Urinary bladder (tissue), 4 donors: ENCODE data around the gene KRT75. TPM values are rescaled to one million over a fixed set of nuclear protein-coding genes. Genes with fewer than 3 reads are reported as not detected.
"Not testable (repeated sequence)": the region's sequence is repeated elsewhere in the genome, so short reads cannot be mapped to it uniquely, and the experiment has no call there.

Experiments used
- DNase-seq: peaks from one replicate; pipeline ENCODE4 v3.0.0-alpha.2; 2015; ENCODE audit errors: extremely low spot score
- H3K27ac ChIP-seq: one replicate; pipeline ENCODE4 v1.5.1; 2013; ENCODE audit warnings: low read depth, mild to moderate bottlenecking, moderate library complexity
- H3K36me3 ChIP-seq: one replicate; pipeline ENCODE4 v1.6.1; 2013; ENCODE audit warnings: mild to moderate bottlenecking, moderate library complexity; ENCODE audit not compliant: insufficient read depth
- H3K4me1 ChIP-seq: one replicate; pipeline ENCODE4 v1.6.1; 2013; ENCODE audit warnings: mild to moderate bottlenecking, moderate library complexity; ENCODE audit not compliant: insufficient read depth
- H3K4me3 ChIP-seq: one replicate; pipeline ENCODE4 v1.5.1; 2013; ENCODE audit warnings: low read depth, low read length
- WGBS: extraction: QIAGEN DNeasy Blood & Tissue Kit; methylation state at CpG from one replicate; pipeline ENCODE4 v1.1.7; 2013; 5-methylcytosine and 5-hydroxymethylcytosine counted together
- polyA plus RNA-seq: library from polyadenylated mRNA; stranded (reverse); fragments of 200-250 nt; gene quantifications from one replicate; pipeline ENCODE4 v1.2.3, GENCODE V29; 2013
- total RNA-seq: library from RNA; depleted of rRNA; stranded (reverse); fragments of >200 nt; gene quantifications from one replicate; pipeline ENCODE4 v1.2.3, GENCODE V29; 2014
- donor health status: healthy with polysubstance abuse.
- donor health status: healthy.

Gene KRT75
- total and polyA plus RNA-seq, 2 donors: not detected

DNA sequence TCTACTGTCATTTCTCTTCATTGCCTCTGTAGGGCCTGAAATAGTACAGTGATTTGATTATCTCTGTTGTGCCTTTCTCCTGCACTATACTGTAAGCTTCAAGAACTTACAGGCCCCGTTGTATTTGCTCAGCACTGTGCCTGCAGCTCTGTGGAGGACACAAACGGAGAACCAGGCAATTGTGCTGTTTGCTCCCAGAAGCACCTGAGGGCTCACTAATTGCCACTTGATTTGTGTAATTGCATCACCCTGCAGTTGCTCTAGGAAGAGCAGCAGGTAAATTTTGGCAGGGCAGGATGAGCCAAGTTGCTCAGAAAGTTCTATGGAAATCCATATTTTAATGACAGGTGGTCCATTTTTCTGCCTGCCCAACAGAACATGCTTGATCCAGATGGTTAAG lies 16.4 kb downstream of the KRT75 start:
- WGBS: 89% methylated on average over 2 of the region's 2 CpGs
- H3K27ac ChIP-seq: no peak overlapping the region

DNA sequence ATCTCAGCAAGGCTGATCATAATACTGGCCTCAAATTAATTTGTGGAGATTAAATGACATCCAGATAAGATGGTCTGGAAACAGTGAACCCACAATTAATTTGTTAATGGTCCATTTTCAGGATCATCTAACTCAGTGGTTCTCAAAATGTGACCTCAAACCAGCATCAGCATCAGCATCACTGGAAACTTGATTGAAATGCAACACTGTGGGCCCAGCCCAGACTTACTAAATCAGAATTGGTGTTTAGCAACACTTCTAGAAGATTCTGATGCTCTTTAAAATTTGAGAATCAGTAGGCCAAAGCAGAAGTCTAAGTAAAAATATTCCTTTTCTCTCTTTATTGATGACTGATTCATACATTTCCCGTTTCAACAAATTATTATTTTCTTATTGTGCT lies 17.4 kb downstream of the KRT75 start:
- no peak for DNase-seq
- WGBS: 88% methylated on average over 1 of the region's 1 CpG
- H3K27ac ChIP-seq: peak overlapping the region; percentile 17
- no peak overlapping the region for H3K4me3 ChIP-seq
- no peaks in the 10 kb centered on the region for H3K36me3 ChIP-seq
- H3K4me1 ChIP-seq: no peaks in the 10 kb centered on the region

More for the DNA sequence above, 16.4 kb downstream of the KRT75 start:
- H3K36me3 ChIP-seq: no peaks in the 10 kb centered on the region
- H3K4me3 ChIP-seq: no peak overlapping the region
- DNase-seq: no peak
- no peaks in the 10 kb centered on the region for H3K4me1 ChIP-seq

DNA sequence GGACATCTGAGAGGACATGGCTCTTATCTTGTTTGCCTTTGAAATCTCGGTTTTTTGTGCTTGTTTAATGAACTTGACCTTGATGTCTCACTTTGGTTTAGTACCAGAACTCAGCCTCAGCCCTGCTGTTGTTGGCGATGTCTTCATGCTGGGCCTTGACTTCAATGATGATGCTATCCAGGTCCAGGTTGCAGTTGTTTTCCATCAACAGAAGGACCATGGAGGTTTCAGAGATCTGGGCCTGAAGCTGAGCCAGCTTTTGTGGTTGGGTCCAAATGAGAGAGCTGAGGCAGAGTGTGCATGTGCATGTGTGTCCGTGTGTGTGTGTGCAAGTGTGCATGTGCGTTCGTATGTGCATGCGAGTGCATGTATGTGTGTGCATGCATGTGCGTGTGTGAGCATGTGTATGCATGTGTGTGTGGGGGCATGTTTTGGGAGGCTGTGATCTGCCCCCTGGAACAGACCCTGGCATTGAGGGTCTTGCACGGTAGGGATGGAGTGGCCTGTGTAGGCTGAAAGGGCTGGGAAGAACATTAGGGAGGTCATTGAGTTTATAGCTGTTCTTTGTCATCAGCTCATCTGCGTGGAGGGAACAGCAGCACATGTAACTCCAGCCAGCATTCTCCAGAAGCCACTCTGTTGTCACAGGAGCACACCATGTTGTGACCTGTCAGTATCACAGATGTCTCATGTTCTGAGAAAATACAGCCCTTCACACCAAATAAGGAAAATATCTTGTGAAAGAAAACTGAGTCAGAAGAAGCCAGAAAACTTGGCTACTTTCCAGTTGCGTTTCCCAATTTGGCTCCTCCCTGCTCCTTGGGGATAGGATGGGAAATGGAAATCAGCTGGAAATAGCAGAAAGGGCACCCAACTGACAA lies 18.1 kb downstream of the KRT75 start:
- Histone ChIP-seq H3K4me3 (no peak overlapping the region), H3K4me1 (no peaks in the 10 kb centered on the region), H3K27ac (no peak overlapping the region), H3K36me3 (no peaks in the 10 kb centered on the region)
- WGBS: 58% methylated on average over 10 of the region's 10 CpGs
- no peak for DNase-seq

DNA sequence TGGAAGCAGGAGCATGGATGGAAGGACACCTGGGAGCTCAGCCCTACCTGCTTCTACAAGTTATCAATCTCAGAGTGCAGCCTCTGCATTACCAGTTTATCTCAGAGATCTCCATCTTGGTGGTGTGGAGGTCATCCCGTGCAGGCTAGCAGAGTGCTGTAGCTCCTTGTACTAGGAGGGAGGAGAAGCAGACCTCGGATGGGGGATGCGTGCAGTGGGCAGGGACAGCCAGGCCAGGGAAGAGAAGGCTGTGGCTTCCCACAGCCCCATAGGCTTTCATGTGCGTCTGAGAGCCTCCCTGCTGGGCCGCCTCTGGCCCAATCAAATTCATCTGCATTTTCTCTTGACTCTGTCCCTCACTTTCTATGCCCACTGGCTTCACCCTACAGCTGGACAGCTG lies 19.2 kb downstream of the KRT75 start:
- Histone ChIP-seq H3K4me1 (no peaks in the 10 kb centered on the region), H3K36me3 (no peaks in the 10 kb centered on the region), H3K4me3 (no peak overlapping the region), H3K27ac (no peak overlapping the region)
- no peak for DNase-seq
- WGBS: 91% methylated on average over 5 of the region's 5 CpGs

DNA sequence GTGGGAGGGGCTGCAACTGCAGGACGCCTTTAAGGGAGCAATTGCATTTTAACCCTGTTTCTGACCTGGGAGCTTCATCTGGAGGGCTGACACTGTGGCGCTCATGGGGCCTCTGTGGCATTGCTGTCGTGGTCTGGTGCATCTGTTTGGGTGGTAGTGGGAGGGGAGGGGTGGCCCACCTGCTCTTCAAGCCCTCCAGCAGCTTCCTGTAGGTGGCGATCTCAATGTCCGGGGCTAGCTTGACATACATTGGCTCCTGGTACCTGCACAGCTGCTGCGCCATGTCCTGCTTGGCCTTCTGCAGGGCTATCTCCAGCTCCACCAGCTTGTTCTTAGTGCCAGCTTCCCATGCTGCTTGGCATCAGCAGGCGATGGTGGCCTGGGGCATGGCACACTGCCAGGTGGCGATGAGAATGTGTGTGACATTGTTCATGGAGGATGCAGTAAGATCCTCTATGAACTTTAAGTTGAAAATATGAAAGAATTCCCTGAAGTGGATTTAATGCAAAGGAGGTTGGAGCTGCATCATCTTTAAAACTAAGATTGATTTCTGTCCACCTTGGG lies 20.3 kb downstream of the KRT75 start:
- no peak overlapping the region for H3K27ac ChIP-seq
- 80% methylated on average over 8 of the region's 8 CpGs for WGBS
- H3K4me1 ChIP-seq: no peaks in the 10 kb centered on the region
- no peaks in the 10 kb centered on the region for H3K36me3 ChIP-seq
- H3K4me3 ChIP-seq: no peak overlapping the region
- no peak for DNase-seq

DNA sequence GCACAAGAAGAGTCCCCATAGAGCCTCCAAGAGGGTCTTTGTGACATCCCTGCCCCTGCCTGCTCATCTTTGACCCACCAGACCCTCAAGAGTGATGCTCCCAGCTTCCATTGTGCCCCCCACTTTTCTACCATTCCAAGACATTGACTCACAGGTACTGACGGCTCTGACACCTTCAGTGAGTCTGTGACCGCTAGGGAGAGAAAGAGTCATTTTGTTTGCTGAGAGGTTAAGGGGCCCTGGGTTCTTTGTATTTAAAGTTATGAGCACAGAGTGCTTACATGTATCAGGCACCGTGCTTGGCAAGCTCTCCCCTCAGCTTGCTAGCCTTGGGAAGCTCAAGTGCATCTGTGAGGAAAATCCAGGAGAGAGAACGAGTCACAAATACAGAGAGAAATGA lies 21.0 kb downstream of the KRT75 start:
- Histone ChIP-seq H3K36me3 (no peaks in the 10 kb centered on the region), H3K27ac (no peak overlapping the region), H3K4me3 (no peak overlapping the region), H3K4me1 (no peaks in the 10 kb centered on the region)
- DNase-seq: no peak
- WGBS: 68% methylated on average over 4 of the region's 4 CpGs

DNA sequence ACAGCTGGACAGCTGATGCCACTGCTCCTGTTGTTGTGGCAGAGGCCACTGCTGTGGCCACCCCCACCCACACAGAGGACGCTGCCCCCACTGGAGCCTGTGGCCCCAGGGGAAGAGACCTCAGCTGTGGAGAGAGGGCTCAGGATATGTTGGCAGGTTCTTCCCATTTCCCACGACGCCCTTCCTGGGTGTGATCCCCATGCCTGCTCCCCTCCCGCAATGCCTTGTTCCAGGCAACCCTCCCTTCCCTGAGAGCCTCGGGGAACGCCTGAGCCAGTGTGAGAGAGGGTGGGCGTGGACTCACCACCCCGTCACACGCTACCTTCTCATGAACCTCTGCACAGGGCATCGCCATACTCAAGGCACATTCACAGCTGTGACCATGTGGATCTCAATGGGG lies 22.4 kb downstream of the KRT75 start:
- DNase-seq: no peak
- H3K4me3 ChIP-seq: no peak overlapping the region
- H3K36me3 ChIP-seq: no peaks in the 10 kb centered on the region
- WGBS: 93% methylated on average over 10 of the region's 10 CpGs
- H3K27ac ChIP-seq: no peak overlapping the region
- H3K4me1 ChIP-seq: no peaks in the 10 kb centered on the region

DNA sequence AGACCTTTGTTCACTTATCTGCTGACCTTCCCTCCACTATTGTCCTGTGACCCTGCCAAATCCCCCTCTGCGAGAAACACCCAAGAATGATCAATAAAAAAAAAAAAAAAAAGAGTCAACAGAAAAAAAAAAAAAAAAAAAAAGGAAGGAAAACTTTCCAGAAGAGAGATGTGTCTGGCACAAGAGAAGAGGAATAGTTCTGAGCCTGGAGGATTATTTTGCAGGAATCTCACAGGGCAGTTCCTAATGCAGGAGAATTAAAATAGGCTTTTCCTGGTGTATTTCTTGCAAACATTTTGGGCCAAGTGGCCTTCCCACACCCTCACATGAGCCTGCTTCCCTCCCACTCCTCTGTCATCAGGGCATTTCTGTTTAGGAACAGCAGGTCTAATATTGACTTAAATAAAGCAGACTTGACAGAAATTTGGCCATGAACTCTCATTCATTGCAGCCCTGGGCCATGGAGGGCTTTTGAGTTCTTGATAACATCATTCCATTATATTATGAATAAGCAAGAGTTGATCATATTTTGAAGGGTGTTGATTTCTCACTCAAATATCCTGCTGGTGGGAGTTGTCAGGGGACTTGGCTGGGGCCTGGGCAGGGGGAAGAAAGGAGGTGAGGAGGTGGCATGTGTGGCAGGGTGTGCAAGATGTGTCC lies 23.5 kb downstream of the KRT75 start:
- not testable (repeated sequence) for H3K36me3 ChIP-seq, H3K4me3 ChIP-seq, H3K27ac ChIP-seq, H3K4me1 ChIP-seq, DNase-seq
- WGBS: no CpG with 5 or more reads among the region's 1 CpG

DNA sequence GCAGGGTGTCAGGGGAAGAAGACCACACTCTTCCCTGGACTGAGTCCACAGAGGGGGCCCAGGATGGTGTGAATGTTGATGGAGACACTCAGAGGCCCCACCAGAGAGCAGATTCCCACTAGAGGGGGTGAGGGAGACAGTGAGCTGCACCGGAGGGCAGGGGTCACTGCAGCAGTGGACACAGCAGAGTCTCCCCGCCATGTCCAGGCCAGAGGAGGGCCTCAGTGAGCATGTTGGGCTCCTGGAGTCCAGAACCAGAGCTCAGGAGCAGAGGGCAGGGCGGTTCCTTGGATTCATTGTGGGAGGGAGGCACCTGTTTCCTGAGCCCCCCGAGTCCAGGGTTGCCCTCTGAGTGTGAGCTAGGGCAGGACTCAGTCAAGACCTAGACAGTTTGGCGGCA lies 26.3 kb downstream of the KRT75 start:
- H3K36me3 ChIP-seq: no peaks in the 10 kb centered on the region
- no peak for DNase-seq
- H3K27ac ChIP-seq: no peak overlapping the region
- H3K4me3 ChIP-seq: no peak overlapping the region
- no peaks in the 10 kb centered on the region for H3K4me1 ChIP-seq
- 90% methylated on average over 5 of the region's 5 CpGs for WGBS

DNA sequence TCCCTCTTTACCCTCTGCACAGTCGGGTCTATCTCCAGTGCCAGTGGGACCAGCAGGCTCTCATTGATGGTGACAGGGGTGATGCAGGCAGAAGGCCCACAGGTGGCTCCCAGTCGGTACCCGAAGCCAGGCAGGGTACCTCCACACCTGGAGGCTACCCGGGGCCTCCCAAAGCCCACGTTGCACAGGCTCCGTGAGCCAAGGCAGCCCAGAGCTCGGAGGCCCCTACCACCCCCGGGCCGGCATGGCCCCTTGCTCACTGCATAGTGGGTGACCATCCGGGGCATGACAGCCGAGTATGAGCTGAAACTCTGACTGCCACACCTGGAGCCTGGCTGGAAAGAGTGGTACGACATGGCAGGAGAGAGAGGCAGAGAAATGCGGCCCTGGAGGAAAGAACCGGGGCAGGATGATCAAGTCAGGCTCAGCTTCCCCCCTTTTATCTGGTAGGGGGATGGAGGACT lies 28.2 kb downstream of the KRT75 start, which contains the start of gene KRT82:
Gene KRT82, minus strand, starts transcription at position 414 of the 464 bp plus-strand sequence. Its CDS starts 58 bp downstream, at position 356.
- 93% methylated on average over 14 of the region's 14 CpGs for WGBS
- Histone ChIP-seq H3K36me3 (no peaks in the 10 kb centered on the region), H3K27ac (no peak within 1 kb of the TSS), H3K4me1 (no peaks in the 10 kb centered on the region), H3K4me3 (no peak within 1 kb of the TSS)
- no peak for DNase-seq

DNA sequence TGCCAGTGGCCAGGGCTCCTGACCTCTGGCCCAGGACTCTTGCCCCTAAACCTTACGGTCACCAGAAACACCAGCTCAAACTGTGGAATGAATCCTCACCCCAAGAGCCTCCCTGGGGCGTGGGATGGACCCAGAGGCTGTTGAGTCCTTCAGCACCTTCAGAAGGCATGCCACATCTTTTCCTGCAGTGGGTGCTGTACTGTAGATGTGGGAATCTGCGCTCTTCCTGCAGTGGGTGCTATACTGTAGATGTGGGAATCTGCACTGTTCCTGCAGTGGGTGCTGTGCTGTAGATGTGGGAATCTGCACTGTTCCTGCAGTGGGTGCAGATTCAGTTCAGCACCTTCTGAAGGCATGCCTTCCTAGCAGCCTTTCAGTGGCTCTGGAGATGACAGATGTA lies 29.2 kb downstream of the KRT75 start:
- no peak for DNase-seq
- no peak overlapping the region for H3K27ac ChIP-seq
- no peak overlapping the region for H3K4me3 ChIP-seq
- no peaks in the 10 kb centered on the region for H3K4me1 ChIP-seq
- H3K36me3 ChIP-seq: no peaks in the 10 kb centered on the region
- WGBS: 91% methylated on average over 3 of the region's 3 CpGs

DNA sequence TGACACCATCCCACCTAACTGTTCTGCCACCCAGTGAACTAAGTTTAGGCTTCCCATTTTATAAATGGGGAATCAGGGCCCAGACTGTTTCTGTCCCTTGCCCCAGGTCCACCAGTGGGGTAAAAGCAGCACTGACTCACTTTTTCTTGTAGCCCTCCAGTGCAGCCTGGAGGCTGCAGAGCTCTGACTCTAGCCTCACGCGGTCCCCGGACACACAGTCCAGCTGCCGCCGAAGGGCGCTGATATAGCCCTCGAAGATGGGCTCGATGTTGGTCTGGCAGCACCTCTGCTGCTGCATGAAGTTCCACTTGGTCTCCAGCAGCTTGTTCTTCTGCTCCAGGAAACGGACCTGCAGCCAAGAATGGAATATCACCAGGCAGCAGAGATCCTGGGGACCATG lies 30.6 kb downstream of the KRT75 start:
- Histone ChIP-seq H3K4me1 (no peaks in the 10 kb centered on the region), H3K27ac (no peak overlapping the region), H3K36me3 (no peaks in the 10 kb centered on the region), H3K4me3 (no peak overlapping the region)
- WGBS: 94% methylated on average over 9 of the region's 9 CpGs
- DNase-seq: no peak

DNA sequence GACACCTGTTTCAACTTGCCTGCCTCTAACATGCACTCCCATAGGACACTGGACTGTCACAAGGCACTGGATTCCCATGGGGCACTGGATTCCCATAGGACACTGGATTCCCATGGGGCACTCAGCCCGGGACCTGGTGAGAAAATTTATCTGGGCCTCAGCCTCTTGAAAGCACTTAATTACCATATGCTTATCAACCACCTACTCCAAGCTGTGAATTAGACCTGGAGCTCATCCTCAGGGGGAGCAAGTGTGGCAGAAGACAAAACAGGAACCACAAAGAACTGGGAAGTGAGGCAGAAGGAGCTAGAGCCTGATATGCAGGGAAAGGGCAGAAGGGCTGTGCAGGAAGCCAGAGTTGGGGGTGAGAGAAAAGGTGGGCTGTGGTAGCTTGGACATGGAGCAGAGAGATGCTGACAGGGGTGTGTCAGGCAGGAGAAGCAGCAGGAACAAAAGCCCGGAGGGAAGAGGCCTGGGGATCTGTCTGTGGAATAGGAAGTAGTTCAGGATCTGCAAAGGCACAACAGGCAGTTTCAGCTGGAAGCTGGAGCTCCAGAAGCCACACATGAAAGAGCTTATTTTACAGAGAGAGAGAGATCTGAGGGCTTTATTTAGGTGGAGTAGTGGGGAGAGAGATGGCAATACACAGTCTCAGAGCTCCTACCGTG lies 31.2 kb downstream of the KRT75 start:
- 73% methylated on average over 3 of the region's 3 CpGs for WGBS
- H3K4me1 ChIP-seq: no peaks in the 10 kb centered on the region
- H3K27ac ChIP-seq: no peak overlapping the region

More for the DNA sequence above, 31.2 kb downstream of the KRT75 start:
- no peak for DNase-seq
- Histone ChIP-seq H3K4me3 (no peak overlapping the region), H3K36me3 (no peaks in the 10 kb centered on the region)
